ENCODE measurements around the gene SPNS1.
A peak's percentile ranks its signal among the peaks of the same experiment; 100 is the strongest.
"Not testable (repeated sequence)": the region's sequence is repeated elsewhere in the genome, so short reads cannot be mapped to it uniquely, and the experiment has no call there.

SPNS1 gene

GRCh38 chr16:28990375-28991040 is 15.9 kb downstream of the SPNS1 start:
- DNase-seq (ENCODE audit: low read depth): peak; percentile 27

GRCh38 chr16:28991687-28992086 is 17.1 kb downstream of the SPNS1 start:
- no peak for DNase-seq (ENCODE audit: low read depth)

- DNase-seq (ENCODE audit: low read depth): no peak
Observed at GRCh38 chr16:28992496-28992895, 17.9 kb downstream of the SPNS1 start.

GRCh38 chr16:28998837-28999236 is 24.3 kb downstream of the SPNS1 start:
- no peak for DNase-seq (ENCODE audit: low read depth)

- no peak for DNase-seq (ENCODE audit: low read depth)
Observed at GRCh38 chr16:28999577-28999976, 25.0 kb downstream of the SPNS1 start.

- no peak for DNase-seq (ENCODE audit: low read depth)
Observed at GRCh38 chr16:29000019-29000418, 25.4 kb downstream of the SPNS1 start.

GRCh38 chr16:29004496-29005139 is 30.0 kb downstream of the SPNS1 start:
- not testable (repeated sequence) for DNase-seq (ENCODE audit: low read depth)

- peak; percentile 60 for DNase-seq (ENCODE audit: low read depth)
Observed at GRCh38 chr16:29007730-29008593, 33.4 kb downstream of the SPNS1 start.

GRCh38 chr16:29009050-29009837 is 34.7 kb downstream of the SPNS1 start:
- no peak for DNase-seq (ENCODE audit: low read depth)

GRCh38 chr16:29009838-29010166 is 35.2 kb downstream of the SPNS1 start:
- no peak for DNase-seq (ENCODE audit: low read depth)

- DNase-seq (ENCODE audit: low read depth): no peak
Observed at GRCh38 chr16:29011112-29011511, 36.5 kb downstream of the SPNS1 start.

- no peak for DNase-seq (ENCODE audit: low read depth)
Observed at GRCh38 chr16:29011851-29012250, 37.3 kb downstream of the SPNS1 start.

GRCh38 chr16:29012913-29013553 is 38.5 kb downstream of the SPNS1 start:
- DNase-seq (ENCODE audit: low read depth): no peak

GRCh38 chr16:29014561-29015069 is 40.0 kb downstream of the SPNS1 start:
- DNase-seq (ENCODE audit: low read depth): no peak

- no peak for DNase-seq (ENCODE audit: low read depth)
Observed at GRCh38 chr16:29022196-29022595, 47.6 kb downstream of the SPNS1 start.

GRCh38 chr16:29023279-29024277 is 49.0 kb downstream of the SPNS1 start:
- no peak for DNase-seq (ENCODE audit: low read depth)

GRCh38 chr16:29024278-29024677 is 49.7 kb downstream of the SPNS1 start:
- no peak for DNase-seq (ENCODE audit: low read depth)

- DNase-seq (ENCODE audit: low read depth): no peak
Observed at GRCh38 chr16:29025218-29025617, 50.6 kb downstream of the SPNS1 start.

- DNase-seq (ENCODE audit: low read depth): no peak
Observed at GRCh38 chr16:29025735-29026134, 51.2 kb downstream of the SPNS1 start.

GRCh38 chr16:29028457-29029167 is 54.0 kb downstream of the SPNS1 start:
- no peak for DNase-seq (ENCODE audit: low read depth)
